ENCODE results near the gene DTNB.

- TF ChIP-seq POLR2AphosphoS5 (IDR thresholded peaks at IDR 0.05; ENCODE audit: low read depth, low read length) (no peak), SIN3A (IDR thresholded peaks at IDR 0.05; ENCODE audit: borderline replicate concordance, insufficient read depth, low read length) (no peak), TAF1 (IDR thresholded peaks at IDR 0.05; ENCODE audit: borderline replicate concordance, insufficient read depth, low read length) (no peak)
- TF ChIP-seq, protein P1, sequence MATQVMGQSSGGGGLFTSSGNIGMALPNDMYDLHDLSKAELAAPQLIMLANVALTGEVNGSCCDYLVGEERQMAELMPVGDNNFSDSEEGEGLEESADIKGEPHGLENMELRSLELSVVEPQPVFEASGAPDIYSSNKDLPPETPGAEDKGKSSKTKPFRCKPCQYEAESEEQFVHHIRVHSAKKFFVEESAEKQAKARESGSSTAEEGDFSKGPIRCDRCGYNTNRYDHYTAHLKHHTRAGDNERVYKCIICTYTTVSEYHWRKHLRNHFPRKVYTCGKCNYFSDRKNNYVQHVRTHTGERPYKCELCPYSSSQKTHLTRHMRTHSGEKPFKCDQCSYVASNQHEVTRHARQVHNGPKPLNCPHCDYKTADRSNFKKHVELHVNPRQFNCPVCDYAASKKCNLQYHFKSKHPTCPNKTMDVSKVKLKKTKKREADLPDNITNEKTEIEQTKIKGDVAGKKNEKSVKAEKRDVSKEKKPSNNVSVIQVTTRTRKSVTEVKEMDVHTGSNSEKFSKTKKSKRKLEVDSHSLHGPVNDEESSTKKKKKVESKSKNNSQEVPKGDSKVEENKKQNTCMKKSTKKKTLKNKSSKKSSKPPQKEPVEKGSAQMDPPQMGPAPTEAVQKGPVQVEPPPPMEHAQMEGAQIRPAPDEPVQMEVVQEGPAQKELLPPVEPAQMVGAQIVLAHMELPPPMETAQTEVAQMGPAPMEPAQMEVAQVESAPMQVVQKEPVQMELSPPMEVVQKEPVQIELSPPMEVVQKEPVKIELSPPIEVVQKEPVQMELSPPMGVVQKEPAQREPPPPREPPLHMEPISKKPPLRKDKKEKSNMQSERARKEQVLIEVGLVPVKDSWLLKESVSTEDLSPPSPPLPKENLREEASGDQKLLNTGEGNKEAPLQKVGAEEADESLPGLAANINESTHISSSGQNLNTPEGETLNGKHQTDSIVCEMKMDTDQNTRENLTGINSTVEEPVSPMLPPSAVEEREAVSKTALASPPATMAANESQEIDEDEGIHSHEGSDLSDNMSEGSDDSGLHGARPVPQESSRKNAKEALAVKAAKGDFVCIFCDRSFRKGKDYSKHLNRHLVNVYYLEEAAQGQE (IDR thresholded peaks at IDR 0.05; ENCODE audit: insufficient read depth in 1 of 2, low read depth in 2 of 2, low read length in 2 of 2) = no peak
These were observed 309.6 kb downstream of the DTNB start for GRCh38 chr2:25363733-25364132.

Measured in PFSK-1 (cell line).